RWPE2 (cell line): ENCODE results near the gene GPR62.

Experiments used
- ATAC-seq: fragments of 200-7000 bp; cut with Tn5 transposase; 3 replicates; pipeline ENCODE4 v1.9.1; 2021; ENCODE audit warnings: low read depth
- DNase-seq: peaks from one replicate; pipeline ENCODE4 v3.0.0-alpha.2; 2020; ENCODE audit warnings: low spot score
- H3K27ac ChIP-seq: fragments of 450-650 bp; 2 replicates; pipeline ENCODE4 v1.5.1; 2017; ENCODE audit warnings: mild to moderate bottlenecking; ENCODE audit not compliant: poor library complexity, severe bottlenecking
- H3K27me3 ChIP-seq: fragments of 250-450 bp; sonication (Bioruptor Pico); 2 replicates; pipeline ENCODE4 v1.5.1; 2021; ENCODE audit warnings: mild to moderate bottlenecking, moderate library complexity; ENCODE audit not compliant: insufficient read depth, poor library complexity, severe bottlenecking
- H3K36me3 ChIP-seq: fragments of 250-450 bp; sonication (Bioruptor Pico); 2 replicates; pipeline ENCODE4 v1.5.1; 2020; ENCODE audit warnings: low read depth, mild to moderate bottlenecking, moderate library complexity
- H3K4me1 ChIP-seq: fragments of 250-450 bp; sonication (Bioruptor Pico); 2 replicates; pipeline ENCODE4 v1.5.1; 2021; ENCODE audit warnings: mild to moderate bottlenecking, moderate library complexity; ENCODE audit not compliant: insufficient read depth, poor library complexity, severe bottlenecking
- H3K4me3 ChIP-seq: fragments of 250-450 bp; sonication (Bioruptor Pico); 2 replicates; pipeline ENCODE4 v1.5.1; 2021; ENCODE audit warnings: mild to moderate bottlenecking, moderate library complexity; ENCODE audit not compliant: severe bottlenecking
- H3K9me3 ChIP-seq: fragments of 250-450 bp; sonication (Bioruptor Pico); 2 replicates; pipeline ENCODE4 v1.5.1; 2021; ENCODE audit warnings: mild to moderate bottlenecking, moderate library complexity; ENCODE audit not compliant: severe bottlenecking
- TF ChIP-seq, protein P1 (sequence below): fragments of 450-650 bp; IDR thresholded peaks from one replicate; pipeline ENCODE4 v1.5.1; 2017; ENCODE audit warnings: mild to moderate bottlenecking, moderate library complexity; ENCODE audit not compliant: poor library complexity, severe bottlenecking

GPR62 gene

DNA sequence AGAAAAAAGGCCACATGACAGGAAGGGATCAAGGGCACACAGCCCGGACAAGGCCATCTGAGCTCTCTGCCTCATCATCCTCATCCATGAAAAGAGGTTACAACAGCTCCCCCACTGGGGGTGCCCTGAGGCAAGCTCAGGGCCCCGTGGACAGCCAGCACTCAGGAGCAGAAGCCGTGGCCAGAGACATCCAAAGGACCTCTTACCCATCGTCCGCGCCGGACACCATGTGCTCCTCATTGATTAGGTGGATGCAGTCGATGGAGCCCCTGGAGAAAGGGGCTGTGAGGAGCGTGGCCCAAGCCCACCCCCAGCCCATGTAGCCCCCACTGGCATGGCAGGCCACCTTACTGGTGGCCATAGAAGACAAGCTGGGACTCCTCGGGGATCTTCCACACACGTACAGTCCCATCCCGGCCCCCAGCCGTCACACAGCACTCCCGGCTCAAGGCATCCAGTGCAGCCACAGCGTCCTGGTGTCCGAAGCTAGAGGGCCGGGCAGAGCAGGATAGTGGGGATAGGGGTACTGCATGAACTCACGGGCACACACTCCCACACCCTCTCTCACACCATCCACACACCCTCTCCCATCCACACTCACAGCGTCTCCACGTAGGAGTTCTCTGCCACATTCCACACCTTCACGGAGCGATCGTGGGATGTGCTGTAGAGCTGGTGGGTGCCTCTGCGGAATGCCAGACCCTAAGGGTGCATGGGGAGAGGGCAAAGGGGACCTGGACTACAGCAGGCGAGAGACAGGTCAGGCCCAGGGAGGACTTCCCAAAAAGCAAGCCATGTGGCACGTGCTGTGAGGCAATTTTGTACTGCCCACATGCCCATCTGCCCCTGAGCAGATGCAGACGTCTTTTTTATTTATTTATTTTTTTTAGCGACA, 19.9 kb upstream of the GPR62 start:
- Histone ChIP-seq H3K4me1 (no peaks in the 10 kb centered on the region), H3K9me3 (no peaks in the 10 kb centered on the region), H3K27ac (no peak overlapping the region), H3K4me3 (no peak overlapping the region), H3K27me3 (no peaks in the 10 kb centered on the region), H3K36me3 (peaks cover 43% of the 10 kb centered on the region)
- ATAC-seq: no peak
- TF ChIP-seq, protein P1, sequence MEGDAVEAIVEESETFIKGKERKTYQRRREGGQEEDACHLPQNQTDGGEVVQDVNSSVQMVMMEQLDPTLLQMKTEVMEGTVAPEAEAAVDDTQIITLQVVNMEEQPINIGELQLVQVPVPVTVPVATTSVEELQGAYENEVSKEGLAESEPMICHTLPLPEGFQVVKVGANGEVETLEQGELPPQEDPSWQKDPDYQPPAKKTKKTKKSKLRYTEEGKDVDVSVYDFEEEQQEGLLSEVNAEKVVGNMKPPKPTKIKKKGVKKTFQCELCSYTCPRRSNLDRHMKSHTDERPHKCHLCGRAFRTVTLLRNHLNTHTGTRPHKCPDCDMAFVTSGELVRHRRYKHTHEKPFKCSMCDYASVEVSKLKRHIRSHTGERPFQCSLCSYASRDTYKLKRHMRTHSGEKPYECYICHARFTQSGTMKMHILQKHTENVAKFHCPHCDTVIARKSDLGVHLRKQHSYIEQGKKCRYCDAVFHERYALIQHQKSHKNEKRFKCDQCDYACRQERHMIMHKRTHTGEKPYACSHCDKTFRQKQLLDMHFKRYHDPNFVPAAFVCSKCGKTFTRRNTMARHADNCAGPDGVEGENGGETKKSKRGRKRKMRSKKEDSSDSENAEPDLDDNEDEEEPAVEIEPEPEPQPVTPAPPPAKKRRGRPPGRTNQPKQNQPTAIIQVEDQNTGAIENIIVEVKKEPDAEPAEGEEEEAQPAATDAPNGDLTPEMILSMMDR: no peak
- DNase-seq: no peak

DNA sequence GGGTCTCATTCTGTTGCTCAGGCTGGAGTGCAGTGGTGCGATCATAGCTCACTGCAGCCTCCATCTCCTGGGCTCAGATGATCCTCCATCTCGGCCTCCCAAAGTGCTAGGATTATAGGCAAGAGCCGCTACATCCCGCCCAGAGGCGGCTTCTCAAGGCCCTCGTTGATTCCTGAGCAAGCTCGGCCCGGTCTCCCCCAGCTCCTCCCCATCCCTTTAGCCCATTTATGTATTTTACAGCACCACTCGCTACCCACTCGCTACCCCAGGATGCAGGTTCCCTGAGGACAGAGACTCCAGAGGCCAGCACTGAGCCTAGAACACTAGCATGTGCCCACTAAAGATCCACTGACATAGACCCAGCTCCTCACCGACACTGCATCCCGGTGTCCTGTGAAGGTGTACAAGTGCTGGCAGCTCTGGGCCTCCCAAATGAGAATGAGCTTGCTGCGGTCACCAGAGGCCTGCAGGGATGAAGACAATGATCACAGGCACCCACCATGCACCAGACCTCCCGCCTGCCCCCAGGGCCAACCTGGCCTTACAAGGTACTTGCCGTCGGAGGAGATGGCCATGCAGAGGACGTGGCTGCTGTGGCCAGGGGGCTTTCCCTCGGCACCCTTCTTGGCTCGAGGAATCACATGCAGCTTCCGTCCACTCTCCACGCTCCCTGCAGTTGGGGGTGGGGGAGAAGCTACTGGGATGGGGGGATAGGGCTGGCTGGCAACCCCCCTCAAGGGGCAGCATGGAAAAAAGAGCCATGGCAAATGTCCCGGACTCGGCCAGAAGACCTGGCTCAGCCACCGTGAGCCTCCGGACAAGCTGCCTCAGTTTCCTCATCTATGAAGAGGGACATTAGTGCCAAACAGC, 19.1 kb upstream of the GPR62 start:
- Histone ChIP-seq H3K4me3 (no peak overlapping the region), H3K9me3 (no peaks in the 10 kb centered on the region), H3K27me3 (no peaks in the 10 kb centered on the region), H3K27ac (no peak overlapping the region), H3K4me1 (peaks cover 4% of the 10 kb centered on the region), H3K36me3 (peaks cover 43% of the 10 kb centered on the region)
- ATAC-seq: no peak
- TF ChIP-seq, protein P1: no peak
- DNase-seq: no peak

DNA sequence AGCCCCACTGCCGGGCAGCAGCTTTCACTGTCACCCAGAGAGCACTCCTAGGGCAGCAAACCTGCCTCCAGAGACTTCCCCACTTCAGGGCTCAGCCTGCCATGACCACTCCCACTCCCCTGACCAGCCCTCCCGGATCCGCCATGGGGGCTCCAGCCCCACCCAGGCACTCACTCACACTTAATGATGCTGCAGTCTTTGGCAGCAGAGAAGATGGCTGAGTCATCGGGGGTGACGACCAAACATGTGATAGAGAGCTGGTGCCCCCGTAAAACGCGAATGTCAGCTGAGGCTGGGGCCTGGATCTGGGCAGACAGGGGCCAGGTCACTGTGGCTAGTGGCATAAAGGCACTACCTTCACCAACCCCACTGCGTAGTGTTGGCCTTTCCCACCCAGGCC, 18.2 kb upstream of the GPR62 start:
- no peak for DNase-seq
- Histone ChIP-seq H3K36me3 (peaks cover 43% of the 10 kb centered on the region), H3K4me3 (no peak overlapping the region), H3K27ac (no peak overlapping the region), H3K9me3 (no peaks in the 10 kb centered on the region), H3K27me3 (no peaks in the 10 kb centered on the region), H3K4me1 (peaks cover 4% of the 10 kb centered on the region)
- TF ChIP-seq, protein P1: no peak
- ATAC-seq: no peak

DNA sequence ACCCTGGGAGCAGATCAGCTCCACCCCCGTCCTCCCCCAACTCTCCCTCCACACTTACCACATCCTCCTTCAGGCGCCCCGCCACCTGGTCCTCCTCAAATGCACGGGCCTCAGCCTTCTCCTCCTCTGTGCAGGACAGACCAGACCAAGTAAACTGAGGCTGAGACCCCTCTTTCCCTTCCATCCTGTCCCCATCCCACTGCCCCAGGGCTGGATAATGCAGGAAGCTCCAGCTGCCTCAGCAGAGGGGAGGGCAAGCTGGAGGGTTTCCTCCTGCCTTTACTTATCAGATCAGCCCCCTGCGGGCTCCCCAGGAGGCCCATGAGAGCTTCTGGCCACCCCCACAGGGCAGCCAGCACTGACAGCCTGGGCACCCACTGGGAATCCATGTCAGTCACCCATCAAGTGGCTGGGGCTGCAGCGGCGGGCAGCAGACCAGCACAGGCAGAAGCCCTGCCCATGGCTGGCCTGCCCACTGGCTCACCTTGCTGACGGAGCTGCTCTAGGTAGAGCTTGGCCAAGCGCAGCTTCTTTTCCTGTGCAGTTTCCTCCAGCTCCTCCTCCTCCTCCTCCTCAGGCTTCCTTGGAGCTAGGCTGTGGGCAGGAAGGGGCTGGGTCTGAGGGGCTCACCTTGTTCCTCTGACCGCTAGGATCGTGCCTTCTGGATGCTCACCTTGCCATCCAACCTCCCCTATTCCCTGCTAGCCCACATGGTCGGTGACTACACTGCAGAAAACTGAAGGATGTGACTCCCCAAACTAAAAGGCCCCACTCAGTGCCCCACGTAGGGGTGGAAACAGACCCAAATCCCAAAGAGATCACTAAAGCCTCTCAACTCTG, 17.4 kb upstream of the GPR62 start:
- DNase-seq (no peak), ATAC-seq (no peak)
- H3K9me3 ChIP-seq: no peaks in the 10 kb centered on the region
- no peaks in the 10 kb centered on the region for H3K27me3 ChIP-seq
- peaks cover 43% of the 10 kb centered on the region for H3K36me3 ChIP-seq
- TF ChIP-seq, protein P1: no peak
- H3K27ac ChIP-seq: no peak overlapping the region
- H3K4me3 ChIP-seq: no peak overlapping the region
- H3K4me1 ChIP-seq: peaks cover 6% of the 10 kb centered on the region
